Measurements from ENCODE around the gene NAV2. TPM values are rescaled to one million over a fixed set of nuclear protein-coding genes. Genes with fewer than 3 reads are reported as not detected.

Gene NAV2
- polyA plus RNA-seq, 1 donor = 8.1 TPM

- H3K9me3 ChIP-seq (ENCODE audit: control insufficient read depth, low read depth, low read length) = no peaks in the 10 kb centered on the region
- H3K36me3 ChIP-seq (ENCODE audit: control insufficient read depth, insufficient read depth, low read length) = peaks cover 3% of the 10 kb centered on the region
- H3K27ac ChIP-seq (ENCODE audit: low read length) = no peak overlapping the region
- WGBS (ENCODE audit: insufficient coverage, low lambda C conversion rate) = no CpG with 5 or more reads among the region's 6 CpGs
- H3K4me3 ChIP-seq (ENCODE audit: low read length) = no peak overlapping the region
- no peaks in the 10 kb centered on the region for H3K4me1 ChIP-seq (ENCODE audit: control insufficient read depth, insufficient read depth, low read length)
- DNase-seq = no peak
- H3K27me3 ChIP-seq (ENCODE audit: control insufficient read depth, insufficient read depth, low read length) = no peaks in the 10 kb centered on the region
These were observed 228.2 kb downstream of the NAV2 start for GRCh38 chr11:19940831-19941230.

GRCh38 chr11:19946681-19947080 lies 234.0 kb downstream of the NAV2 start:
- no peak overlapping the region for H3K27ac ChIP-seq (ENCODE audit: low read length)
- no peaks in the 10 kb centered on the region for H3K9me3 ChIP-seq (ENCODE audit: control insufficient read depth, low read depth, low read length)
- peaks cover 14% of the 10 kb centered on the region for H3K36me3 ChIP-seq (ENCODE audit: control insufficient read depth, insufficient read depth, low read length)
- no peaks in the 10 kb centered on the region for H3K27me3 ChIP-seq (ENCODE audit: control insufficient read depth, insufficient read depth, low read length)
- no CpG with 5 or more reads among the region's 1 CpG for WGBS (ENCODE audit: insufficient coverage, low lambda C conversion rate)
- no peak overlapping the region for H3K4me3 ChIP-seq (ENCODE audit: low read length)
- no peak for DNase-seq
- peaks cover 2% of the 10 kb centered on the region for H3K4me1 ChIP-seq (ENCODE audit: control insufficient read depth, insufficient read depth, low read length)

GRCh38 chr11:19947537-19948114 lies 235.0 kb downstream of the NAV2 start:
- Histone ChIP-seq H3K27ac (ENCODE audit: low read length) (no peak overlapping the region), H3K4me3 (ENCODE audit: low read length) (no peak overlapping the region), H3K4me1 (ENCODE audit: control insufficient read depth, insufficient read depth, low read length) (peaks cover 9% of the 10 kb centered on the region), H3K27me3 (ENCODE audit: control insufficient read depth, insufficient read depth, low read length) (no peaks in the 10 kb centered on the region), H3K36me3 (ENCODE audit: control insufficient read depth, insufficient read depth, low read length) (peaks cover 14% of the 10 kb centered on the region), H3K9me3 (ENCODE audit: control insufficient read depth, low read depth, low read length) (no peaks in the 10 kb centered on the region)
- DNase-seq = no peak
- no CpG with 5 or more reads among the region's 5 CpGs for WGBS (ENCODE audit: insufficient coverage, low lambda C conversion rate)

- no peaks in the 10 kb centered on the region for H3K27me3 ChIP-seq (ENCODE audit: control insufficient read depth, insufficient read depth, low read length)
- peaks cover 14% of the 10 kb centered on the region for H3K36me3 ChIP-seq (ENCODE audit: control insufficient read depth, insufficient read depth, low read length)
- no peak for DNase-seq
- no peak overlapping the region for H3K27ac ChIP-seq (ENCODE audit: low read length)
- WGBS (ENCODE audit: insufficient coverage, low lambda C conversion rate) = no CpG with 5 or more reads among the region's 7 CpGs
- peaks cover 17% of the 10 kb centered on the region for H3K4me1 ChIP-seq (ENCODE audit: control insufficient read depth, insufficient read depth, low read length)
- no peak overlapping the region for H3K4me3 ChIP-seq (ENCODE audit: low read length)
- no peaks in the 10 kb centered on the region for H3K9me3 ChIP-seq (ENCODE audit: control insufficient read depth, low read depth, low read length)
These were observed 237.0 kb downstream of the NAV2 start for GRCh38 chr11:19949606-19950005.

- Histone ChIP-seq H3K36me3 (ENCODE audit: control insufficient read depth, insufficient read depth, low read length) (peaks cover 10% of the 10 kb centered on the region), H3K27ac (ENCODE audit: low read length) (peak overlapping the region; percentile 7), H3K4me3 (ENCODE audit: low read length) (no peak overlapping the region), H3K4me1 (ENCODE audit: control insufficient read depth, insufficient read depth, low read length) (peaks cover 17% of the 10 kb centered on the region), H3K27me3 (ENCODE audit: control insufficient read depth, insufficient read depth, low read length) (no peaks in the 10 kb centered on the region), H3K9me3 (ENCODE audit: control insufficient read depth, low read depth, low read length) (no peaks in the 10 kb centered on the region)
- 27% methylated on average over 3 of the region's 6 CpGs for WGBS (ENCODE audit: insufficient coverage, low lambda C conversion rate)
- DNase-seq = peak; percentile 40 to 63
These were observed 239.0 kb downstream of the NAV2 start for GRCh38 chr11:19951558-19952115.

GRCh38 chr11:19952116-19952605 lies 239.5 kb downstream of the NAV2 start:
- no peak for DNase-seq
- H3K36me3 ChIP-seq (ENCODE audit: control insufficient read depth, insufficient read depth, low read length) = peaks cover 10% of the 10 kb centered on the region
- H3K4me1 ChIP-seq (ENCODE audit: control insufficient read depth, insufficient read depth, low read length) = peaks cover 17% of the 10 kb centered on the region
- no peaks in the 10 kb centered on the region for H3K27me3 ChIP-seq (ENCODE audit: control insufficient read depth, insufficient read depth, low read length)
- H3K9me3 ChIP-seq (ENCODE audit: control insufficient read depth, low read depth, low read length) = no peaks in the 10 kb centered on the region
- peak overlapping the region; percentile 7 for H3K27ac ChIP-seq (ENCODE audit: low read length)
- no peak overlapping the region for H3K4me3 ChIP-seq (ENCODE audit: low read length)
- WGBS (ENCODE audit: insufficient coverage, low lambda C conversion rate) = no CpG with 5 or more reads among the region's 3 CpGs

GRCh38 chr11:19952911-19953310 lies 240.3 kb downstream of the NAV2 start:
- Histone ChIP-seq H3K9me3 (ENCODE audit: control insufficient read depth, low read depth, low read length) (no peaks in the 10 kb centered on the region), H3K27ac (ENCODE audit: low read length) (no peak overlapping the region), H3K4me3 (ENCODE audit: low read length) (no peak overlapping the region), H3K27me3 (ENCODE audit: control insufficient read depth, insufficient read depth, low read length) (no peaks in the 10 kb centered on the region), H3K4me1 (ENCODE audit: control insufficient read depth, insufficient read depth, low read length) (peaks cover 17% of the 10 kb centered on the region), H3K36me3 (ENCODE audit: control insufficient read depth, insufficient read depth, low read length) (peaks cover 10% of the 10 kb centered on the region)
- no peak for DNase-seq
- no CpG with 5 or more reads among the region's 1 CpG for WGBS (ENCODE audit: insufficient coverage, low lambda C conversion rate)

- H3K9me3 ChIP-seq (ENCODE audit: control insufficient read depth, low read depth, low read length) = no peaks in the 10 kb centered on the region
- no peaks in the 10 kb centered on the region for H3K27me3 ChIP-seq (ENCODE audit: control insufficient read depth, insufficient read depth, low read length)
- H3K27ac ChIP-seq (ENCODE audit: low read length) = no peak overlapping the region
- no peak for DNase-seq
- no CpG with 5 or more reads among the region's 4 CpGs for WGBS (ENCODE audit: insufficient coverage, low lambda C conversion rate)
- peaks cover 10% of the 10 kb centered on the region for H3K36me3 ChIP-seq (ENCODE audit: control insufficient read depth, insufficient read depth, low read length)
- H3K4me1 ChIP-seq (ENCODE audit: control insufficient read depth, insufficient read depth, low read length) = peaks cover 17% of the 10 kb centered on the region
- no peak overlapping the region for H3K4me3 ChIP-seq (ENCODE audit: low read length)
These were observed 240.7 kb downstream of the NAV2 start for GRCh38 chr11:19953336-19953735.

GRCh38 chr11:19953909-19954308 lies 241.3 kb downstream of the NAV2 start:
- Histone ChIP-seq H3K27me3 (ENCODE audit: control insufficient read depth, insufficient read depth, low read length) (no peaks in the 10 kb centered on the region), H3K9me3 (ENCODE audit: control insufficient read depth, low read depth, low read length) (no peaks in the 10 kb centered on the region), H3K27ac (ENCODE audit: low read length) (no peak overlapping the region), H3K36me3 (ENCODE audit: control insufficient read depth, insufficient read depth, low read length) (peaks cover 9% of the 10 kb centered on the region), H3K4me1 (ENCODE audit: control insufficient read depth, insufficient read depth, low read length) (peaks cover 17% of the 10 kb centered on the region), H3K4me3 (ENCODE audit: low read length) (no peak overlapping the region)
- DNase-seq = peak in 1 of 2 donors; percentile 33
- WGBS (ENCODE audit: insufficient coverage, low lambda C conversion rate) = no CpG with 5 or more reads among the region's 2 CpGs

GRCh38 chr11:19954899-19955298 lies 242.3 kb downstream of the NAV2 start:
- H3K4me1 ChIP-seq (ENCODE audit: control insufficient read depth, insufficient read depth, low read length) = peaks cover 17% of the 10 kb centered on the region

GRCh38 chr11:19955660-19956059 lies 243.0 kb downstream of the NAV2 start:
- WGBS (ENCODE audit: insufficient coverage, low lambda C conversion rate) = no CpG with 5 or more reads among the region's 7 CpGs
- no peak for DNase-seq
- no peak overlapping the region for H3K27ac ChIP-seq (ENCODE audit: low read length)
- no peaks in the 10 kb centered on the region for H3K27me3 ChIP-seq (ENCODE audit: control insufficient read depth, insufficient read depth, low read length)
- H3K36me3 ChIP-seq (ENCODE audit: control insufficient read depth, insufficient read depth, low read length) = no peaks in the 10 kb centered on the region
- H3K4me1 ChIP-seq (ENCODE audit: control insufficient read depth, insufficient read depth, low read length) = peaks cover 17% of the 10 kb centered on the region
- no peaks in the 10 kb centered on the region for H3K9me3 ChIP-seq (ENCODE audit: control insufficient read depth, low read depth, low read length)
- no peak overlapping the region for H3K4me3 ChIP-seq (ENCODE audit: low read length)

More at GRCh38 chr11:19954899-19955298, 242.3 kb downstream of the NAV2 start:
- H3K27ac ChIP-seq (ENCODE audit: low read length) = no peak overlapping the region
- no peak for DNase-seq
- H3K27me3 ChIP-seq (ENCODE audit: control insufficient read depth, insufficient read depth, low read length) = no peaks in the 10 kb centered on the region
- H3K4me3 ChIP-seq (ENCODE audit: low read length) = no peak overlapping the region
- H3K36me3 ChIP-seq (ENCODE audit: control insufficient read depth, insufficient read depth, low read length) = no peaks in the 10 kb centered on the region
- H3K9me3 ChIP-seq (ENCODE audit: control insufficient read depth, low read depth, low read length) = no peaks in the 10 kb centered on the region
